ENCODE results near the gene COL1A1. TPM values are rescaled to one million over a fixed set of nuclear protein-coding genes. Genes with fewer than 3 reads are reported as not detected.

The COL1A1 gene
- total and polyA plus RNA-seq, 2 of the 13 experiments (the other 11 are each of a cell fraction or from before 2014, with no cell fraction given), result 0.05 TPM; not detected in 1

- CTCF ChIA-PET (ENCODE audit: low intra/inter-chr PET ratio, low total read pairs), result interaction anchor here (0.9 to 2.5 kb wide), 5 partner anchors 22 to 136 kb away, joined by 3 to 32 read pairs (median 6); no protein-coding TSS in a partner anchor
- no peak overlapping the region; the same call in 1 of the 2 replicates for H3K4me2 ChIP-seq (ENCODE audit: low read depth, low read length)
- H4K20me1 ChIP-seq (ENCODE audit: insufficient read depth, low read length), result no peaks in the 10 kb centered on the region
- H3K27me3 ChIP-seq (ENCODE audit: control insufficient read depth in 1 of 2, insufficient read depth in 2 of 2, low read length in 2 of 2), result peaks cover 9 to 64% of the 10 kb centered on the region in 2 experiments; a peak in 3 of 5 replicates
- ATAC-seq (no peak), FAIRE-seq (no peak), DNase-seq (ENCODE audit: low spot score) (no peak)
- peaks cover 15% of the 10 kb centered on the region for H3K4me1 ChIP-seq (ENCODE audit: insufficient read depth, low read length)
- no peak overlapping the region for H3K9ac ChIP-seq (ENCODE audit: insufficient read depth, low read depth, low read length)
- no peaks in the 10 kb centered on the region for H3K36me3 ChIP-seq (replicated peaks in 1 of 2; ENCODE audit: control insufficient read depth in 1 of 2, insufficient read depth in 2 of 2, low read length in 2 of 2)
- no peak overlapping the region for H3K4me3 ChIP-seq (replicated peaks in 1 of 3; ENCODE audit: insufficient read depth in 1 of 3, low read depth in 2 of 3, low read length in 3 of 3)
- no TSS peak for BruUV-seq (replicated peaks)
- no peak overlapping the region for H3K27ac ChIP-seq (ENCODE audit: extremely low read length, insufficient read depth, low read length)
- no peaks in the 10 kb centered on the region for H3K79me2 ChIP-seq (ENCODE audit: insufficient read depth, low read length)
- H2AFZ ChIP-seq (ENCODE audit: low read length), result no peak overlapping the region
- H3K9me3 ChIP-seq (ENCODE audit: low read length), result no peaks in the 10 kb centered on the region
- 37% methylated on average over 16 of the region's 16 CpGs for WGBS (ENCODE audit: low lambda C conversion rate)
- TF ChIP-seq ZNF549 (CRISPR knock-in tag; IDR thresholded peaks at IDR 0.05) (no peak), PHF8 (CRISPR knock-in tag; IDR thresholded peaks at IDR 0.05) (0 out of 2 replicates have a peak, but pooled peaks have one; percentile 0), CENPBD1 (CRISPR knock-in tag; IDR thresholded peaks at IDR 0.05; ENCODE audit: borderline replicate concordance, low read depth) (no peak), NFRKB (IDR thresholded peaks at IDR 0.05) (no peak), THAP9 (CRISPR knock-in tag; IDR thresholded peaks at IDR 0.05; ENCODE audit: borderline replicate concordance) (0 out of 2 replicates have a peak, but pooled peaks have one; percentile 2), ZC3H13 (CRISPR knock-in tag; IDR thresholded peaks at IDR 0.05) (peak; percentile 42; the same call in 1 of the 2 replicates), CHD4 (IDR thresholded peaks at IDR 0.05; ENCODE audit: borderline replicate concordance, low read length) (no peak), TEAD2 (CRISPR knock-in tag; IDR thresholded peaks at IDR 0.05) (0 out of 2 replicates have a peak, but pooled peaks have one; percentile 42)
- POLR2A ChIA-PET, result no interaction called here
- intact Hi-C loops (cut with micrococcal nuclease; ENCODE audit: unreplicated experiment), result loop anchor here (1.0 kb wide), 2 partner anchors 22 to 44 kb away; no protein-coding TSS in a partner anchor
- in situ Hi-C loops (cut with HindIII; ENCODE audit: extremely low pct_ligation_motif_present, low pct_unique_long_range_greater_than_20kb), result loop anchor here (5.0 kb wide), 1 partner anchor 45 kb away; no protein-coding TSS in a partner anchor
These were observed 39.5 kb downstream of the COL1A1 start for GRCh38 chr17:50161911-50162288.
